ENCODE measurements around the gene CEMIP.

The CEMIP gene

GRCh38 chr15:80803580-80804525 lies 24.7 kb downstream of the CEMIP start:
- Histone ChIP-seq H3K27me3 (ENCODE audit: insufficient read depth, low read length) (no peaks in the 10 kb centered on the region; the same call in 1 of the 2 replicates), H3K4me3 (ENCODE audit: low read depth, low read length) (no peak overlapping the region), H3K4me1 (ENCODE audit: control insufficient read depth, insufficient read depth, low read length, unreplicated experiment) (no peaks in the 10 kb centered on the region), H3K27ac (ENCODE audit: low read depth, low read length) (no peak overlapping the region), H3K36me3 (ENCODE audit: insufficient read depth, low read length) (no peaks in the 10 kb centered on the region), H2AFZ (ENCODE audit: low read length, unreplicated experiment) (no peak overlapping the region), H3K79me2 (ENCODE audit: control insufficient read depth, insufficient read depth, low read length, unreplicated experiment) (no peaks in the 10 kb centered on the region)

DNA sequence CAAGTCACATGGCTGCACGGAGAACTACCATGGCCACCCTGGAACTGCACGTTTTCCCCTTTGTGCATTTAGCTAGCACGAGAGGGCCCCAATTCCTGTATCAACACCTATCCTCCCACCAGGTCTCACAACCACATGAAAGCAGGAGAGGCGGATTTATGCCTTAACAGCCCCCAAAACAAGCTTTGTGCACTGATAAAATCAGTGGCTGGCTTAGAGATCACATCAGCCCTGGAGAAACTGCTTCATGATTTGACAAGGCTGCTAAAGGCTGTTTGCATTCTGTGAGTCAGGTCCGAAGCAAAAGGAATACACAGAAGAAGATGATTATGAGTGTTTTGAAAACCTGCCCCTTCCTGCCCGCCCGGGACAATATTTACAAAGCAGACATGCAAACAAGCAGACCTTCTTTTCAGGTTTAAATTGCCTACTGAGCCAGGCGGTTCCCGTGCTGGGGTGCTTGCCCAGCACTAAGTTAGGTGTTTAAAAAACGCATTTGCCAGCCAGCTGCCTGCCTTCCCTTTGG lies 25.9 kb downstream of the CEMIP start:
- H3K4me1 ChIP-seq (ENCODE audit: control insufficient read depth, insufficient read depth, low read length, unreplicated experiment), result no peaks in the 10 kb centered on the region
- H3K27ac ChIP-seq (ENCODE audit: low read depth, low read length), result no peak overlapping the region
- no peaks in the 10 kb centered on the region; the same call in 1 of the 2 replicates for H3K27me3 ChIP-seq (ENCODE audit: insufficient read depth, low read length)
- H3K79me2 ChIP-seq (ENCODE audit: control insufficient read depth, insufficient read depth, low read length, unreplicated experiment), result no peaks in the 10 kb centered on the region
- no peaks in the 10 kb centered on the region for H3K36me3 ChIP-seq (ENCODE audit: insufficient read depth, low read length)
- no peak overlapping the region for H2AFZ ChIP-seq (ENCODE audit: low read length, unreplicated experiment)
- no peak overlapping the region for H3K4me3 ChIP-seq (ENCODE audit: low read depth, low read length)

DNA sequence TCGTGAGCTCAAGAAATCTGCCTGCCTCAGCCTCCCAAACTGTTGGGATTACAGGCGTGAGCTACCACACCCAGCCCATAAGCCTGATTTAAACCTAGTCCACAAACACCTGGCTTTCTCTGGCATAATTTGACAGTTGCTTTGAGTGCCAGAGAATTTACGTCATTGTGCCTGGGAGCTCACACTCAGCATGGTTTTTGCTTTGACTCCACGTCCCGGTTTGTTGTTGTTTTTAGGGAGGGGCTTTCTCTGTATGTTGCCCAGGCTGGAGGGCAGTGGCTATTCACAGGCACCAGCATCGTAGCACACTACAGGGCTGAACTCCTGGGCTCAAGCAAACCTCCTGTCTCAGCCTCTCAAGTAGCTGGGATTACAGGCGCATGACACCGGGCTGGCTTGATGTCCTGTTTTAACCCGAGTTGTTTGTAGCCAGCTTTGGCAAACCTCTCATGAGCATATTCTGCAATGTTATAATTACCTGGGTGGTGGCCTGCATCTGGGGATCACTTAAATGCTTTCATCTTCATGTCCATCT lies 32.7 kb downstream of the CEMIP start:
- Histone ChIP-seq H3K4me3 (ENCODE audit: low read depth, low read length) (no peak overlapping the region), H3K4me1 (ENCODE audit: control insufficient read depth, insufficient read depth, low read length, unreplicated experiment) (no peaks in the 10 kb centered on the region), H3K27me3 (ENCODE audit: insufficient read depth, low read length) (peaks cover 12% of the 10 kb centered on the region; the same call in 1 of the 2 replicates), H3K36me3 (ENCODE audit: insufficient read depth, low read length) (no peaks in the 10 kb centered on the region), H3K27ac (ENCODE audit: low read depth, low read length) (no peak overlapping the region), H3K79me2 (ENCODE audit: control insufficient read depth, insufficient read depth, low read length, unreplicated experiment) (no peaks in the 10 kb centered on the region), H2AFZ (ENCODE audit: low read length, unreplicated experiment) (no peak overlapping the region)

DNA sequence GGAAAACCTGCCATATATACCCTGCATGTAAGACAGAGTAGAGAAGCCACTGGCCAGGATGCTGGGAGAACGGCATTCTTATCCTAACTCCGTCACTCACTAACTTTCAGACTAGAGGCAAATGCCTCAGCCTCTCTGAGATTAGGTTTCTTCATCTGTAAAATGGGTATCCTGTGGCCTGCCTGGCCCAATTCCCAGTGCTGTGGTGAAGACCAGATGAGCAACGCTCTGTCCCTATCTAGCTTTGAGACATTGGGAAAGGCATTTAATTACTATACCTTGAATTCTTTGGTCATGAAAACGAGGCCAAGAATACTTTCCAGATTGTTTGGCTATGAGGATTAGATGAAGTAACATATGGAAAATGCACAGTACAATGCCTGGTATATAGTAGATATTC lies 35.9 kb downstream of the CEMIP start:
- H3K79me2 ChIP-seq (ENCODE audit: control insufficient read depth, insufficient read depth, low read length, unreplicated experiment), result no peaks in the 10 kb centered on the region
- no peaks in the 10 kb centered on the region for H3K4me1 ChIP-seq (ENCODE audit: control insufficient read depth, insufficient read depth, low read length, unreplicated experiment)
- H3K36me3 ChIP-seq (ENCODE audit: insufficient read depth, low read length), result no peaks in the 10 kb centered on the region
- H2AFZ ChIP-seq (ENCODE audit: low read length, unreplicated experiment), result no peak overlapping the region
- H3K4me3 ChIP-seq (ENCODE audit: low read depth, low read length), result no peak overlapping the region
- H3K27ac ChIP-seq (ENCODE audit: low read depth, low read length), result no peak overlapping the region
- peaks cover 34% of the 10 kb centered on the region for H3K27me3 ChIP-seq (ENCODE audit: insufficient read depth, low read length)

GRCh38 chr15:80816049-80816653 lies 37.0 kb downstream of the CEMIP start:
- Histone ChIP-seq H2AFZ (ENCODE audit: low read length, unreplicated experiment) (no peak overlapping the region), H3K36me3 (ENCODE audit: insufficient read depth, low read length) (no peaks in the 10 kb centered on the region), H3K4me1 (ENCODE audit: control insufficient read depth, insufficient read depth, low read length, unreplicated experiment) (no peaks in the 10 kb centered on the region), H3K79me2 (ENCODE audit: control insufficient read depth, insufficient read depth, low read length, unreplicated experiment) (no peaks in the 10 kb centered on the region), H3K27ac (ENCODE audit: low read depth, low read length) (no peak overlapping the region), H3K27me3 (ENCODE audit: insufficient read depth, low read length) (peaks cover 36% of the 10 kb centered on the region), H3K4me3 (ENCODE audit: low read depth, low read length) (no peak overlapping the region)

- no peak overlapping the region for H3K4me3 ChIP-seq (ENCODE audit: low read depth, low read length)
Observed at GRCh38 chr15:80816936-80817335, 37.8 kb downstream of the CEMIP start.

DNA sequence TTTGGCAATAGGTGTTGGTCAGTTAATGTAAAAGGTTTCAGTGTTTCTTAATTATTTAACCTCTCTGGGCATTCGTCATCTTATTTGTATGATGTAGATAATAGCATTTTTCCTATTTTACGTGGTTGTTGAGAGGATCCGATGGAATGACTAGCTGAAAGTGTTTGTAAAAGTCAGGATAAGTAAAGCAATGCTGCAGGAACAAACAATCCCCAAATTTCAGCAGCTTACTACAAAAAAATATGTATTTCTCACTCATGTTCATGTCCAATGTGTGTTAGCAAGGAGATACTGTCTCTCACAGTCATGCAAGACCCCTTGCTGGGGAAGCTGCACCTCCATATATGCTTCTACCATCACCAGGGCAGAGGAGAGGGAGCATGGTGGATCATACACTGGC lies 38.7 kb downstream of the CEMIP start:
- Histone ChIP-seq H3K4me1 (ENCODE audit: control insufficient read depth, insufficient read depth, low read length, unreplicated experiment) (no peaks in the 10 kb centered on the region), H3K27me3 (ENCODE audit: insufficient read depth, low read length) (peaks cover 36% of the 10 kb centered on the region), H3K4me3 (ENCODE audit: low read depth, low read length) (no peak overlapping the region)

More at GRCh38 chr15:80816936-80817335, 37.8 kb downstream of the CEMIP start:
- Histone ChIP-seq H3K4me1 (ENCODE audit: control insufficient read depth, insufficient read depth, low read length, unreplicated experiment) (no peaks in the 10 kb centered on the region), H3K27ac (ENCODE audit: low read depth, low read length) (no peak overlapping the region), H3K79me2 (ENCODE audit: control insufficient read depth, insufficient read depth, low read length, unreplicated experiment) (no peaks in the 10 kb centered on the region), H3K36me3 (ENCODE audit: insufficient read depth, low read length) (no peaks in the 10 kb centered on the region), H3K27me3 (ENCODE audit: insufficient read depth, low read length) (peaks cover 36% of the 10 kb centered on the region), H2AFZ (ENCODE audit: low read length, unreplicated experiment) (no peak overlapping the region)

DNA sequence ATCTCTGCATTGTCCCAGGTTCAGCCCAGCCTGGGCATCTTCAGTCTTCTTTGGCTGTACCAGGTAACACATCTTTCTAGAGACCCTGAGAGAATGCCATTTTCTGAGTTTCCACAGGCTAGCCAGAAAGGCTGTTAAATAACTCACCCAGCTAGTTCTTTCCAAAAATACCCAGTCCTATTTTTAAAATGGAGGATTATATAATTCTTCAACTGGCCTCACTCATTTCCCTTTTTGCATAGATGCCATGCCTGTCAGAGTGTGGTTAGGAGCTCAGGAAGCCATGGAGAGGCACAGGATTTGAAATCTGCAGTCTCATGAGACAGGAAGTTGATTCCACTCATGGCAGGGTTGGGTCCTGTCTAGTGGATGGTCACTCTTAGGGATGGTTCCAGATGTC lies 39.8 kb downstream of the CEMIP start:
- Histone ChIP-seq H3K36me3 (ENCODE audit: insufficient read depth, low read length) (no peaks in the 10 kb centered on the region), H3K79me2 (ENCODE audit: control insufficient read depth, insufficient read depth, low read length, unreplicated experiment) (no peaks in the 10 kb centered on the region), H3K4me3 (ENCODE audit: low read depth, low read length) (no peak overlapping the region), H2AFZ (ENCODE audit: low read length, unreplicated experiment) (no peak overlapping the region), H3K4me1 (ENCODE audit: control insufficient read depth, insufficient read depth, low read length, unreplicated experiment) (no peaks in the 10 kb centered on the region), H3K27me3 (ENCODE audit: insufficient read depth, low read length) (peaks cover 36% of the 10 kb centered on the region), H3K27ac (ENCODE audit: low read depth, low read length) (no peak overlapping the region)

More for the DNA sequence above, 38.7 kb downstream of the CEMIP start:
- no peak overlapping the region for H3K27ac ChIP-seq (ENCODE audit: low read depth, low read length)
- no peaks in the 10 kb centered on the region for H3K79me2 ChIP-seq (ENCODE audit: control insufficient read depth, insufficient read depth, low read length, unreplicated experiment)
- H3K36me3 ChIP-seq (ENCODE audit: insufficient read depth, low read length), result no peaks in the 10 kb centered on the region
- H2AFZ ChIP-seq (ENCODE audit: low read length, unreplicated experiment), result no peak overlapping the region

- no peaks in the 10 kb centered on the region for H3K4me1 ChIP-seq (ENCODE audit: control insufficient read depth, insufficient read depth, low read length, unreplicated experiment)
- H3K36me3 ChIP-seq (ENCODE audit: insufficient read depth, low read length), result no peaks in the 10 kb centered on the region
- no peak overlapping the region for H3K4me3 ChIP-seq (ENCODE audit: low read depth, low read length)
- H3K27ac ChIP-seq (ENCODE audit: low read depth, low read length), result no peak overlapping the region
- H3K27me3 ChIP-seq (ENCODE audit: insufficient read depth, low read length), result peaks cover 31% of the 10 kb centered on the region
- no peaks in the 10 kb centered on the region for H3K79me2 ChIP-seq (ENCODE audit: control insufficient read depth, insufficient read depth, low read length, unreplicated experiment)
- no peak overlapping the region for H2AFZ ChIP-seq (ENCODE audit: low read length, unreplicated experiment)
Observed at GRCh38 chr15:80820092-80820491, 40.9 kb downstream of the CEMIP start.

GRCh38 chr15:80822256-80822655 lies 43.1 kb downstream of the CEMIP start:
- Histone ChIP-seq H3K27ac (ENCODE audit: low read depth, low read length) (no peak overlapping the region), H3K27me3 (ENCODE audit: insufficient read depth, low read length) (peaks cover 24% of the 10 kb centered on the region), H3K36me3 (ENCODE audit: insufficient read depth, low read length) (no peaks in the 10 kb centered on the region), H2AFZ (ENCODE audit: low read length, unreplicated experiment) (no peak overlapping the region), H3K4me3 (ENCODE audit: low read depth, low read length) (no peak overlapping the region), H3K79me2 (ENCODE audit: control insufficient read depth, insufficient read depth, low read length, unreplicated experiment) (no peaks in the 10 kb centered on the region), H3K4me1 (ENCODE audit: control insufficient read depth, insufficient read depth, low read length, unreplicated experiment) (no peaks in the 10 kb centered on the region)
